Neuronal stem cell (in vitro differentiated cells): ENCODE measurements around the gene POFUT2.
A peak's percentile ranks its signal among the peaks of the same experiment; 100 is the strongest.

Experiments used
- DNase-seq: peaks from one replicate; pipeline ENCODE4 v3.0.0-alpha.2; 2013; ENCODE audit warnings: low spot score
- H2AFZ ChIP-seq: one replicate; pipeline ENCODE4 v1.6.1; 2013; ENCODE audit warnings: mild to moderate bottlenecking, low read length, inconsistent platforms
- H2AK5ac ChIP-seq: 2 replicates; pipeline ENCODE4 v1.6.1; 2013; ENCODE audit warnings: low read depth, mild to moderate bottlenecking, inconsistent platforms, low read length, moderate library complexity, mixed read lengths
- H2BK120ac ChIP-seq: 2 replicates; pipeline ENCODE4 v1.6.1; 2013; ENCODE audit warnings: low read depth, mild to moderate bottlenecking, inconsistent platforms, low read length, moderate library complexity, mixed read lengths
- H2BK12ac ChIP-seq: one replicate; pipeline ENCODE4 v1.6.1; 2013; ENCODE audit warnings: low read length, inconsistent platforms
- H2BK15ac ChIP-seq: 2 replicates; pipeline ENCODE4 v1.6.1; 2013; ENCODE audit warnings: mild to moderate bottlenecking, low read length, inconsistent platforms, mixed read lengths
- H2BK5ac ChIP-seq: one replicate; pipeline ENCODE4 v1.6.1; 2013; ENCODE audit warnings: inconsistent platforms, mild to moderate bottlenecking, low read length, moderate library complexity
- H3K14ac ChIP-seq: one replicate; pipeline ENCODE4 v1.6.1; 2013; ENCODE audit warnings: low read length, inconsistent platforms
- H3K18ac ChIP-seq: 2 replicates; pipeline ENCODE4 v1.6.1; 2013; ENCODE audit warnings: low read length, inconsistent platforms
- H3K23ac ChIP-seq: 2 replicates; pipeline ENCODE4 v1.6.1; 2013; ENCODE audit warnings: low read depth, mild to moderate bottlenecking, mixed read lengths, low read length, inconsistent platforms; ENCODE audit not compliant: poor library complexity
- H3K27ac ChIP-seq: replicated peaks from 3 replicates; pipeline ENCODE4 v1.5.1; 2013; ENCODE audit warnings: low read length, inconsistent platforms
- H3K27me3 ChIP-seq, 3 experiments: 2 replicates each; pipeline ENCODE4 v1.6.1; 2013; ENCODE audit warnings: low read length in 3 of 3, mild to moderate bottlenecking in 2 of 3, inconsistent platforms in 1 of 3, low read depth in 1 of 3, mixed read lengths in 1 of 3, moderate library complexity in 1 of 3; ENCODE audit not compliant: control insufficient read depth in 3 of 3, insufficient read depth in 3 of 3
- H3K36me3 ChIP-seq, 2 donors: replicated peaks in 1 of 2; 2 replicates each; pipeline ENCODE4 v1.6.1; 2013; ENCODE audit warnings: low read length in 2 of 2; ENCODE audit not compliant: control insufficient read depth in 2 of 2, insufficient read depth in 2 of 2
- H3K4ac ChIP-seq: 2 replicates; pipeline ENCODE4 v1.6.1; 2013; ENCODE audit warnings: inconsistent platforms, mild to moderate bottlenecking, low read length, moderate library complexity
- H3K4me1 ChIP-seq, 2 donors: 1 replicate in 1 of 2; 2 replicates in 1 of 2; pipeline ENCODE4 v1.6.1; 2013; ENCODE audit warnings: low read length in 2 of 2, low read depth in 1 of 2; ENCODE audit not compliant: control insufficient read depth in 2 of 2, insufficient read depth in 1 of 2
- H3K4me2 ChIP-seq: one replicate; pipeline ENCODE4 v1.6.1; 2013; ENCODE audit warnings: mild to moderate bottlenecking, low read length, inconsistent platforms; ENCODE audit not compliant: insufficient read depth, poor library complexity, severe bottlenecking
- H3K4me3 ChIP-seq, 2 donors: 2 replicates each; pipeline ENCODE4 v1.5.1; 2013; ENCODE audit warnings: low read length in 2 of 2, mild to moderate bottlenecking in 2 of 2, inconsistent platforms in 1 of 2, moderate library complexity in 1 of 2
- H3K79me1 ChIP-seq: one replicate; pipeline ENCODE4 v1.6.1; 2013; ENCODE audit warnings: low read depth, mild to moderate bottlenecking, inconsistent platforms, low read length, moderate library complexity
- H3K9ac ChIP-seq: one replicate; pipeline ENCODE4 v1.6.1; 2013; ENCODE audit warnings: mild to moderate bottlenecking, low read depth, low read length, inconsistent platforms; ENCODE audit not compliant: poor library complexity
- H3K9me3 ChIP-seq, 2 donors: replicated peaks in 1 of 2; 2 replicates each; pipeline versions ENCODE3 to v1.6.1; 2013; ENCODE audit warnings: low read length in 2 of 2, mild to moderate bottlenecking in 2 of 2, inconsistent platforms in 1 of 2, low read depth in 1 of 2, mixed read lengths in 1 of 2, moderate library complexity in 1 of 2; ENCODE audit not compliant: control insufficient read depth in 2 of 2, insufficient read depth in 1 of 2
- H4K8ac ChIP-seq: one replicate; pipeline ENCODE4 v1.6.1; 2013; ENCODE audit warnings: low read depth, mild to moderate bottlenecking, inconsistent platforms, low read length, moderate library complexity
- H4K91ac ChIP-seq: one replicate; pipeline ENCODE4 v1.6.1; 2013; ENCODE audit warnings: low read length, low read depth, mild to moderate bottlenecking, inconsistent platforms; ENCODE audit not compliant: poor library complexity
- WGBS, 2 donors: extraction: QIAGEN DNeasy Blood & Tissue Kit; methylation state at CpG; one replicate each; pipeline ENCODE4 v1.1.7; 2013; ENCODE audit warnings: missing lambda C conversion rate in 2 of 2, mixed read lengths in 1 of 2; ENCODE audit not compliant: insufficient read length in 2 of 2, insufficient replicate concordance in 1 of 2; ENCODE audit errors: extremely low coverage in 2 of 2; 5-methylcytosine and 5-hydroxymethylcytosine counted together

Gene POFUT2

DNA sequence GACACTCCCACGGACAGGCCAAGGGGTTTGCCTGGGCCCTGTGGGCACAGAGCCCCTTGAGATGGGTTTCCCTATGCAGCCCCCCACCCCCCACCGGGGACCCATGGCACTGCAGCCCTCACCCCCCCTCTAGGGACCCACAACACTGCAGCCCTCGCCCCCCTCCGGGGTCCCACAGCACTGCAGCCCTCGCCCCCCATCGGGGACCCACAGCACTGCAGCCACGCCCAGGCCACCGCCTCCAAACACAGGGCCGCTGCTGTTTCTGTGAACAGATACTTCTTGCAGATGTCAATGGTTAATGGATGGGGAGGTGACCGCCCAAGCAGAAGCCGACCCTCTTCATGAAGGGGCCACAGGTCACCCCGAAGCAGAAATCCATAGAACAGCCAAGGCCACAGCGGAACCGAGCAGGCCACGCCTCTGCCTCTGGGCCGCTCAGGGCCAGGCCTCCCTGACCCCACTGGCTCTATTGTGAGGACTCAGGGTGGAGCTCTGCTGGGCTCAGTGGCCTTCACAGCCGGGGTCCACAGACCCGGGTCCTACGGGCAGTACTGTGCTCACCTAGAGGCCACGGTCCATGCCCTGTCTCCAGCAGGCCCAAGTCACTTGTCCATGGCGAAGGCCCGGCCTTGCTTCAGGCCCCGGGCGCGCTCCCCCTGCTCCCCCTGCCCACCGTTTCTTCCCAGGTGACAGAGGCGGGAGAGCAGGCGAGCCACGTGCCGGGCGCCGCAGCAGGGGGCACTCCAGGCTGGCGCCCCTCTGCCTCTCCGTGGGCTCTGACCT, 4.1 kb upstream of the POFUT2 start:
- peak overlapping the region; percentile 94 for H2AK5ac ChIP-seq
- H3K14ac ChIP-seq: peak overlapping the region; percentile 17
- H4K91ac ChIP-seq: no peak overlapping the region
- peak overlapping the region; percentile 9 for H4K8ac ChIP-seq
- no peak overlapping the region for H3K4me2 ChIP-seq
- H3K9me3 ChIP-seq: no peaks in the 10 kb centered on the region
- no peaks in the 10 kb centered on the region for H3K27me3 ChIP-seq
- H3K23ac ChIP-seq: peak overlapping the region; percentile 17
- H3K4ac ChIP-seq: peak overlapping the region; percentile 80
- H2BK120ac ChIP-seq: no peak overlapping the region
- H3K4me1 ChIP-seq: peaks cover 11 to 23% of the 10 kb centered on the region in 2 donors
- H3K9ac ChIP-seq: no peak overlapping the region
- peaks cover 5% of the 10 kb centered on the region for H3K79me1 ChIP-seq
- no peak overlapping the region for H3K27ac ChIP-seq
- WGBS, 2 donors: no CpG with 5 or more reads among the region's 34 CpGs
- peak overlapping the region; percentile 73 for H2AFZ ChIP-seq
- H3K18ac ChIP-seq: peak overlapping the region; percentile 73
- H2BK5ac ChIP-seq: no peak overlapping the region
- H2BK15ac ChIP-seq: peak overlapping the region; percentile 65
- peaks cover 2 to 7% of the 10 kb centered on the region in 2 donors for H3K36me3 ChIP-seq
- DNase-seq: no peak
- H2BK12ac ChIP-seq: peak overlapping the region; percentile 34
- H3K4me3 ChIP-seq: no peak overlapping the region

DNA sequence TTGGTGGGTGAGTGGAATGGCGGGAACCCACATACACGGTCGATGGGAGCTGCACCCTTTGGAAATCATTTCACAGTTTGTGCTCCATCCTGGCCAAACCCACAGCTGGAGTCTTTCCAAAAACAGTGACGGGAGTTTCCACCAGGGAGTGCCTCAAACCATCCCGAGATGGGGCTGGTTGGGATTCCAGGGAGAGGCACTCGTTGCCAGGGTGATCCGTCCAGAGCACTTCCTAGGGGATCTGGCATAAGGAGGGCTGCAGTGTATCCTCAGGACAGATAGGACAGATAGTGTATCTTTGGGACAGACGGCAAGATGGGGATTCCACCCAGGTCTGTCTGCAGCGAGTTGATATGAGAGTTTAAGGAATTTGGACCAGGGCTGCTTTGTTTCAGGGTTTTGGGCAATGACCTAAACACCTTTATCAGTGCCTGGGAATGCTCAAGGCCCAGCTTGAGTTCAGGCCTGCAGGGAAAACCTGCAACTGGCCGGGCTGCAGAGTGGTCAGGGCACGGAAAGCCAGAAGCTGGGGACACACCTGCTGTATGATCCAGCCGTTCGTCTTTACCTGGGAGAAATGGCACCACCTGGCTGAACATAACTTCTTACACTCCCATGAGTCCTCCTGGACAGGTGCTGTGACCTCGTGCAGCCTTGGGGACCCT, 3.4 kb upstream of the POFUT2 start:
- no peak for DNase-seq
- H2AFZ ChIP-seq: no peak overlapping the region
- H3K36me3 ChIP-seq: peaks cover 2 to 8% of the 10 kb centered on the region in 2 donors
- no peak overlapping the region for H4K91ac ChIP-seq
- H3K9me3 ChIP-seq: no peaks in the 10 kb centered on the region
- H3K27ac ChIP-seq: no peak overlapping the region
- no peak overlapping the region for H4K8ac ChIP-seq
- no peak overlapping the region for H3K23ac ChIP-seq
- H2AK5ac ChIP-seq: no peak overlapping the region
- no peak overlapping the region for H2BK5ac ChIP-seq
- no peak overlapping the region for H2BK120ac ChIP-seq
- H3K27me3 ChIP-seq: no peaks in the 10 kb centered on the region
- H2BK12ac ChIP-seq: peak overlapping the region; percentile 49
- WGBS, 2 donors: no CpG with 5 or more reads among the region's 14 CpGs
- H3K4ac ChIP-seq: no peak overlapping the region
- H3K14ac ChIP-seq: no peak overlapping the region
- H3K79me1 ChIP-seq: peaks cover 9% of the 10 kb centered on the region
- H3K18ac ChIP-seq: no peak overlapping the region
- no peak overlapping the region for H2BK15ac ChIP-seq
- peaks cover 15 to 27% of the 10 kb centered on the region in 2 donors for H3K4me1 ChIP-seq
- H3K9ac ChIP-seq: no peak overlapping the region
- H3K4me3 ChIP-seq: no peak overlapping the region
- no peak overlapping the region for H3K4me2 ChIP-seq

DNA sequence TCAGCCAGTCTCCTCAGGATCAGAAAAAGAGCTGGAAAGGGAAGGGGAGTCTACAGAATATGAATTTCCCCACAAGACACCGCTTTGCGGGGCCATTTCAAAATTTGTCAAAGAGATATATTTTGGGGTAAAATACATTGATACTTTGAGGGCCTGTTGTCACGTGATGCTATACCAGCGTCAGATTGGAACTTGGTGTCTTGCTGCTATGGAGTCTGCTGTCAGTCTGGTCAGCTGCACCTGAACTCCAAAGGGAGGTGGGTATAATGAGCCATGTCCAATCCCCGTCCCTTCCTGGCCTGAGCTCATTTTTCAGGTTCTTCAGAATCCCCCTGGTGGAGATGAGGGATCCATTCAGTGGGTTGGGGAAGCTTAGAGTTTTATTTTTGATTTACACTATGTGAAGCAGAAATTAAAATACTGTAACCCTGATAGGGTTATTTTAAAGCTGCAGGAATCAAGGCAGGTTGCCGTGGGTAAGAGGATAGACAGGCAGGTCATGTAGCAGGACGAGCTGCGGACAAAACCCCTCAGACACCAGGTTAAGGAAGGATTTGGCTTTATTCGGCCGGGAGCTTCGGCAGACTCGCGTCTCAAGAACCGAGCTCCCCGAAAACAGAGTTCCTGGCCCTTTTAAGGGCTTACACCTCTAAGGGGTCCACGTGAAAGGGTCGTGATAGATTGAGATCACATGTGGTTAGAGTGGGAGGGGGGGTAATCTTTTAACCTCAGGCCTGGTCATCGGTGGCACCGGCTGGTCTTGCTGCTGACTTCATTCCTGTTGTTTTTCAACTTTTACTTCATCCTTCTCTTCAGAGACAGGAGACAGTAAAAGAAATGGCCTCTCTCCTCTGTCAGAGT, 2.2 kb upstream of the POFUT2 start:
- no peak overlapping the region for H3K27ac ChIP-seq

More for the DNA sequence above, 2.2 kb upstream of the POFUT2 start:
- Histone ChIP-seq H3K23ac (no peak overlapping the region), H3K4me1 (peaks cover 15 to 26% of the 10 kb centered on the region in 2 donors), H3K4ac (no peak overlapping the region), H2BK120ac (no peak overlapping the region), H3K18ac (no peak overlapping the region), H2AFZ (no peak overlapping the region), H3K4me2 (no peak overlapping the region), H3K9me3 (no peaks in the 10 kb centered on the region), H4K91ac (no peak overlapping the region), H2BK12ac (no peak overlapping the region), H2BK15ac (no peak overlapping the region), H3K27me3 (no peaks in the 10 kb centered on the region), H4K8ac (no peak overlapping the region), H2AK5ac (no peak overlapping the region), H3K4me3 (no peak overlapping the region), H3K79me1 (peaks cover 13% of the 10 kb centered on the region), H3K9ac (no peak overlapping the region), H3K14ac (no peak overlapping the region), H3K36me3 (peaks cover 10 to 20% of the 10 kb centered on the region in 2 donors), H2BK5ac (no peak overlapping the region)
- DNase-seq: no peak
- no CpG with 5 or more reads among the region's 19 CpGs for WGBS, 2 donors
